Sigmoid colon (tissue), 7 donors: ENCODE results near the gene ORC6. TPM values are rescaled to one million over a fixed set of nuclear protein-coding genes. Genes with fewer than 3 reads are reported as not detected.

ENCODE experiments used
- DNase-seq: peaks from one replicate; pipeline ENCODE4 v3.0.0-alpha.2; 2019
- H3K27ac ChIP-seq, 4 donors: fragments of 200-600 bp; sonication (generic); one replicate each; pipeline ENCODE4 v1.5.1; 2016 to 2019; ENCODE audit warnings: mild to moderate bottlenecking in 1 of 4
- H3K27me3 ChIP-seq, 3 donors: fragments of 200-600 bp; sonication (generic); one replicate each; pipeline ENCODE4 v1.5.1; 2019; ENCODE audit warnings: mild to moderate bottlenecking in 1 of 3
- H3K36me3 ChIP-seq, 4 donors: fragments of 200-600 bp; sonication (generic); one replicate each; pipeline ENCODE4 v1.5.1; 2016 to 2019
- H3K4me1 ChIP-seq, 4 donors: fragments of 200-600 bp; sonication (generic); one replicate each; pipeline ENCODE4 v1.5.1; 2017 to 2019
- H3K4me3 ChIP-seq, 4 donors: fragments of 200-600 bp; sonication (generic); one replicate each; pipeline ENCODE4 v1.5.1; 2017 to 2019; ENCODE audit warnings: mild to moderate bottlenecking in 2 of 4, moderate library complexity in 1 of 4
- H3K9me3 ChIP-seq, 4 donors: fragments of 200-600 bp in 3 of 4; sonication (generic) in 3 of 4; one replicate each; pipeline versions ENCODE4 v1.5.1 to v1.6.1; 2013 to 2019
- EP300 ChIP-seq, 4 donors: sonication (generic); formaldehyde crosslinking; IDR thresholded peaks; one replicate each; pipeline ENCODE4 v1.6.1; 2017; ENCODE audit warnings: antibody characterized with exemption in 4 of 4
- POLR2A ChIP-seq, 2 donors: fragments of 450-650 bp; IDR thresholded peaks; one replicate each; pipeline ENCODE4 v1.6.1; 2016; ENCODE audit warnings: antibody characterized with exemption in 2 of 2, mild to moderate bottlenecking in 2 of 2, moderate library complexity in 2 of 2
- POLR2AphosphoS5 ChIP-seq, 4 donors: sonication (generic); formaldehyde crosslinking; IDR thresholded peaks; one replicate each; pipeline ENCODE4 v1.6.1; 2017; ENCODE audit warnings: antibody characterized with exemption in 4 of 4
- WGBS, 2 donors: extraction: QIAGEN DNeasy Blood & Tissue Kit; methylation state at CpG; one replicate each; pipeline ENCODE4 v1.1.7; 2013; 5-methylcytosine and 5-hydroxymethylcytosine counted together
- intact Hi-C: fragments of 100-400 bp; cut with DNase I; formaldehyde crosslinking; loops from one replicate; pipeline ENCODE4 v1.15.1; 2023
- polyA plus RNA-seq, 3 donors: library from polyadenylated mRNA; stranded (reverse); fragments of 200-250 nt; gene quantifications; one replicate each; pipeline ENCODE4 v1.2.3, GENCODE V29; 2013
- total RNA-seq, 4 donors: library from RNA; depleted of rRNA; stranded (reverse); fragments of >200 nt; gene quantifications; one replicate each; pipeline ENCODE4 v1.1.0, GENCODE V29; 2016
- TF ChIP-seq, protein P1 (sequence below), 4 experiments: fragments of 450-650 bp in 3 of 4; fragments of 200-600 bp in 1 of 4; IDR thresholded peaks; one replicate each; pipeline ENCODE4 v1.5.1; 2016 to 2019; ENCODE audit warnings: antibody characterized with exemption in 4 of 4, mild to moderate bottlenecking in 3 of 4, moderate library complexity in 2 of 4
- donor health status: healthy with polysubstance abuse.
- donor health status: Bipolar disorder and iron deficiency.
- donor health status: healthy.

ORC6 gene
- total and polyA plus RNA-seq, 7 donors: 0.33 to 9.2 (median 2.4) TPM

DNA sequence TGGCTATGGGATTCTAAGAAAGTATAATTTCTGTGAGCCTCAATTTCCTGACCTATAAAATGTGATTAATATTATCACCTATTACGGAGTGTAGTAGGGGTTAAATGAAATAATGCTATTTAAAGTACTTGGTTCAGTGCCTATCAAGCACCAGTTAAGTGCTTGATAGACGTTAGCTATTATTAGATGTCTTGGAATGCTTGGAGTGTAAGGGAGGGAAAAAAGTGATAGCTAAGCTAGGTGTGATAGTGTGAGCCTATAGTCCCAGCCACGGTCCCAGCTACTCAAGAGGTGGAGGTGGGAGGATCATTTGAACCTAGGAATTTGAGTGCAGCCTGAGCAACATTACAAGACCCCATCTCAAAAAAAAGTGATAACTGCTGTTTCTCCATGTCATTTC, 7.5 kb downstream of the ORC6 start:
- Histone ChIP-seq H3K4me3 (no peak overlapping the region), H3K36me3 (no peaks in the 10 kb centered on the region), H3K4me1 (no peaks in the 10 kb centered on the region), H3K27ac (no peak overlapping the region), H3K9me3 (no peaks in the 10 kb centered on the region), H3K27me3 (no peaks in the 10 kb centered on the region)
- TF ChIP-seq EP300 (IDR thresholded peaks at IDR 0.05): no peak
- no peak for TF ChIP-seq POLR2AphosphoS5 (IDR thresholded peaks at IDR 0.05)
- TF ChIP-seq, protein P1, sequence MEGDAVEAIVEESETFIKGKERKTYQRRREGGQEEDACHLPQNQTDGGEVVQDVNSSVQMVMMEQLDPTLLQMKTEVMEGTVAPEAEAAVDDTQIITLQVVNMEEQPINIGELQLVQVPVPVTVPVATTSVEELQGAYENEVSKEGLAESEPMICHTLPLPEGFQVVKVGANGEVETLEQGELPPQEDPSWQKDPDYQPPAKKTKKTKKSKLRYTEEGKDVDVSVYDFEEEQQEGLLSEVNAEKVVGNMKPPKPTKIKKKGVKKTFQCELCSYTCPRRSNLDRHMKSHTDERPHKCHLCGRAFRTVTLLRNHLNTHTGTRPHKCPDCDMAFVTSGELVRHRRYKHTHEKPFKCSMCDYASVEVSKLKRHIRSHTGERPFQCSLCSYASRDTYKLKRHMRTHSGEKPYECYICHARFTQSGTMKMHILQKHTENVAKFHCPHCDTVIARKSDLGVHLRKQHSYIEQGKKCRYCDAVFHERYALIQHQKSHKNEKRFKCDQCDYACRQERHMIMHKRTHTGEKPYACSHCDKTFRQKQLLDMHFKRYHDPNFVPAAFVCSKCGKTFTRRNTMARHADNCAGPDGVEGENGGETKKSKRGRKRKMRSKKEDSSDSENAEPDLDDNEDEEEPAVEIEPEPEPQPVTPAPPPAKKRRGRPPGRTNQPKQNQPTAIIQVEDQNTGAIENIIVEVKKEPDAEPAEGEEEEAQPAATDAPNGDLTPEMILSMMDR (IDR thresholded peaks at IDR 0.05): no peak
- no peak for TF ChIP-seq POLR2A (IDR thresholded peaks at IDR 0.05)
- DNase-seq: no peak
- 87 to 93% methylated on average over 3 of the region's 3 CpGs for WGBS, 2 donors
- intact Hi-C loops: no loop called here

DNA sequence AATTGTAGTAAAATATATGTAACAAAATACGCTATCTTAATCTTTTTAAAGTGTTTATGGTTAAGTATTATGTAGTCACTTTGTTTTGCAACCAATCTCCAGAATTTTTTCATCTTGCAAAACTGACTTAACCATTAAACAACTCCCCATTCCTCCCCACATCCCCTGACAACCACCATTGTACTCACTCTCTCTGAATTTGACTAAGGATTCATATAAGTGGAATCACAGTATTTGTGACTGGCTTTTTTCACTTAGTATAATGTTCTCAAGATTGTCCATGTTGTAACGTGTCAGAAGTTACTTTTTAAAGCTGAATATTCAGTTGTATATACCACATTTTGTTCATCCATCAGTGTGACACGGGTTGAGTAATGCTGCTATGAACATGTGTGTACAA, 10.6 kb downstream of the ORC6 start:
- no peaks in the 10 kb centered on the region for H3K9me3 ChIP-seq
- intact Hi-C loops: no loop called here
- WGBS, 2 donors: 93 to 97% methylated on average over 3 of the region's 3 CpGs
- no peaks in the 10 kb centered on the region for H3K36me3 ChIP-seq
- H3K4me1 ChIP-seq: no peaks in the 10 kb centered on the region
- DNase-seq: no peak
- H3K4me3 ChIP-seq: no peak overlapping the region
- H3K27me3 ChIP-seq: no peaks in the 10 kb centered on the region
- TF ChIP-seq POLR2A (IDR thresholded peaks at IDR 0.05) (no peak), EP300 (IDR thresholded peaks at IDR 0.05) (no peak), POLR2AphosphoS5 (IDR thresholded peaks at IDR 0.05) (no peak)
- TF ChIP-seq, protein P1 (IDR thresholded peaks at IDR 0.05): no peak
- no peak overlapping the region for H3K27ac ChIP-seq

DNA sequence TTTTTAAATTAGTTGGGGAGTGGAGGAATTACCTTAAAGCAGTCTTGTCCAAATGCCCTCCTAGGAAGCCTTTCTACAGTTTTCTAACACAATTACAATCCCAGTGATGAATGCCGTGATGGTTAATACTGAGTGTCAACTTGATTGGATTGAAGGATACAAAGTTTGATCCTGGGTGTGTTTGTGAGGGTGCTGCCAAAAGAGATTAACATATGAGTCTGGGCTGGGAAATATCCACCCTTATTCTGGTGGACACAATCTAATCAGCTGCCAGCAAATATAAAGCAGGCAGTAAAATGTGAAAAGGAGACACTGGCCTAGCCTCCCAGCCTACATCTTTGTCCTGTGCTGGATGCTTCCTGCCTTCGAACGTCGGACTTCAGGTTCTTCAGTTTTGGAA, 12.2 kb downstream of the ORC6 start:
- Histone ChIP-seq H3K9me3 (no peaks in the 10 kb centered on the region), H3K27ac (no peak overlapping the region), H3K4me3 (no peak overlapping the region), H3K27me3 (no peaks in the 10 kb centered on the region), H3K36me3 (no peaks in the 10 kb centered on the region), H3K4me1 (no peaks in the 10 kb centered on the region)
- WGBS, 2 donors: 92 to 94% methylated on average over 4 of the region's 4 CpGs
- TF ChIP-seq, protein P1 (IDR thresholded peaks at IDR 0.05): no peak
- TF ChIP-seq POLR2A (IDR thresholded peaks at IDR 0.05) (no peak), POLR2AphosphoS5 (IDR thresholded peaks at IDR 0.05) (no peak), EP300 (IDR thresholded peaks at IDR 0.05) (no peak)
- DNase-seq: no peak
- intact Hi-C loops: no loop called here

DNA sequence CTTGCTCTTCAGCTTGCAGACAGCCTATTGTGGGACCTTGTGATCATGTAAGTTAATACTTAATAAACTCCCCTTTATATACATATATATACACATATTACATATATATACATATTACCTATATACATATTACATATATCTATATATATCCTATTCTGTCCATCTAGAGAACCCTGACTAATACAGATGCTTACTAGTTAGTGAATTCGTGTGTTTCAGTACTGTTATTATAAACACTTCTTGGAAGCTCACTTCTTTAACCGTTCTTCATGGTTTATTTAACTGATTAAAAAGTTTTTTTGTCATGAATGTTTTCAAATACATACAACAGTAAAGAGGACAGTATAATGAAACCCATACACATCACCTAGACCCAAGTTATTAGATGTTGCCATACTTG, 12.6 kb downstream of the ORC6 start:
- intact Hi-C loops: no loop called here
- Histone ChIP-seq H3K4me3 (no peak overlapping the region), H3K36me3 (no peaks in the 10 kb centered on the region), H3K27ac (no peak overlapping the region), H3K9me3 (no peaks in the 10 kb centered on the region), H3K27me3 (no peaks in the 10 kb centered on the region), H3K4me1 (no peaks in the 10 kb centered on the region)
- WGBS, 2 donors: 72 to 84% methylated on average over 2 of the region's 2 CpGs
- TF ChIP-seq, protein P1 (IDR thresholded peaks at IDR 0.05): no peak
- no peak for TF ChIP-seq POLR2A (IDR thresholded peaks at IDR 0.05)
- TF ChIP-seq POLR2AphosphoS5 (IDR thresholded peaks at IDR 0.05): no peak
- TF ChIP-seq EP300 (IDR thresholded peaks at IDR 0.05): no peak
- DNase-seq: no peak

DNA sequence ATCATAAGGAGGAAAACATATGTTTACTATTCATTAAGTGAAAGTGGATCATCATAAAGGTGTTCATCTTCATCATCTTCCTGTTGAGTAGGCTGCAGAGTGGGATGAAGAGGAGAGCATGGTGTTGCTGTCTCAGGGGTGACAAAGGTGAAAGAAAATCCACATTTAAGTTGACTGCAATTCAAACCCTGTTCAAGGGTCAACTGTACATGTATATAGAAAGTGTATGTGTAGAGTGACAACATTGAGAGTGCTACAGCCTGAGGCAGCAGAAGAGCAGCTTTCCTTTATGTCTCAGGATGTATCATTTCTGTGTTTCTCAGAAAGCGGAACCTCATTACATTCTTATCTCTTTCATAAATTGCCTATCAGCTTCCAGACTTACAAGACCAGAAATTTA, 17.2 kb downstream of the ORC6 start:
- no peaks in the 10 kb centered on the region for H3K27me3 ChIP-seq
- DNase-seq: no peak
- WGBS, 2 donors: 0% methylated on average over 1 of the region's 1 CpG
- no peak overlapping the region for H3K4me3 ChIP-seq
- H3K36me3 ChIP-seq: no peaks in the 10 kb centered on the region
- H3K4me1 ChIP-seq: no peaks in the 10 kb centered on the region
- intact Hi-C loops: no loop called here
- H3K27ac ChIP-seq: no peak overlapping the region
- no peaks in the 10 kb centered on the region for H3K9me3 ChIP-seq
- TF ChIP-seq EP300 (IDR thresholded peaks at IDR 0.05) (no peak), POLR2AphosphoS5 (IDR thresholded peaks at IDR 0.05) (no peak), POLR2A (IDR thresholded peaks at IDR 0.05) (no peak)
- TF ChIP-seq, protein P1 (IDR thresholded peaks at IDR 0.05): no peak
